GM20431 (cell line): Measurements from ENCODE around the gene ADK.

Experiments used
- in situ Hi-C: fragments of 300-500 bp; cut with MseI, MboI; formaldehyde crosslinking; loops from one replicate; pipeline ENCODE4 v1.15.0; 2020; ENCODE audit warnings: low sequenced_read_pairs; ENCODE audit not compliant: unreplicated experiment

Gene ADK

DNA sequence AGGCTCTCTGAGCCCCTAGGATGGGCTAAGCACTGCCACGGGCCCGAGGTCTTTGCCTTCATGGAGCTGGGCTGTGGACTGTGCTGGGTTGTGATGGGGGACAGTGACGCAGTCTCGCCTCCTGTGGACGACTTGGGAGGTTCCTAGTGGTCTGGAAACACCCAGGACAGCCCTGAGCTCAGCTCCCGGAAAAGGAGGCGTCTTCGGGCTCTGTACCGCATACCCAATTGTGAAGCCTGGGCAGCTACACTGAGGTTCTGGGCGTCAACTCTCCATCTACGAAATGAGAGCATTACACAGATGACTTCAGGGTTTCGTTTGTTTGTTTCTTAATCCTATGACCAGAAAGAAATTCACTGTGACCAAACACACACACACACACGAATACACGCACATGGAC is 595.8 kb downstream of the ADK start:
- in situ Hi-C loops = loop anchor here (25.0 kb wide), 1 partner anchor 485 kb away; no protein-coding TSS in a partner anchor

DNA sequence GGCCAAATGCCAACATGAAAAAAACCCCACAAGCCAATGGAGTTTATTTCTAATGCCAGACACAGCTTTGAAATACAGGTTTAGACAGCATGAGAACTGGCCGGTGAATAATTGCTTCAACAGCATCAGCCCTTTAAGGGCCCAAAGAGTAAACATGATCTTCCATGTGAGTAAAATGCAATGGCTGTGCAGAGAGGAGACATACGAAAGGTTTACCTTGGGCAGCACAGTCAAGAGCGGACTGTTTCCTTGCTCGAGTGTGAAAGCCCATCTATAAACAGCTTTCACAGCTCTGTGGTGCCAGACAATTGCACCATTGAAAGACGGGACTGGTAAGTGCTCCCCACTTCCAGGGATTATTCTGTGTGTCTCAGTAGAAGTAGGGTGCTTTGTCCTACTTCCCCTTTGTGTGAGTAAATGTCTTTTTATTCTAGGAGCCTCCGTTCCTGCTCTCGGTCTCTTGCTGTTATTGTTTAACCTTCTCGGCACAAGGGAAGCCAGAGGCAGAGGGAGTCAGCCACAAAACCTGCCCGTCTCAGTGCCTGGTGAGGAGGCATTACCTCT is 597.5 kb downstream of the ADK start:
- in situ Hi-C loops = loop anchor here (25.0 kb wide), 1 partner anchor 486 kb away; no protein-coding TSS in a partner anchor

DNA sequence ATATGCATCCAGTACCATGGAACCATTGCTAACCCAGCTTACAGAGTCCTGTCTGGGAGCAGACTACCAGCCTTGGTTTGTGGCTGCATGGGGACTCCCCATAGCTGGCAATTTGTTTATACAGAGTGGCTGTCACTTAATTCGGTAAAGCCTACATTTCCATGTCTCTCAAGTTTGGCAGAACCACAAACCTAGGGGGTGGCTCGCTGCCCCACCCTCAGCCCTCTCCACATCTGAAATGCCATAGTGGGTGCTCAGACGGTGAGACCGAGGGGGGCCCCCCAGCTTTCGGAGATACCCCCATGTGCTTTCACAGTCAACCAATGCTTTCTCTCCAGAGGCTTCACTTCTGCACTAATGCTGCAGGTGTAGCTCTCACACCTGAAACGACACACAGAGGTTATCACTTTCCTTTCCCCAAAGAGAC is 599.8 kb downstream of the ADK start:
- in situ Hi-C loops = no loop called here

DNA sequence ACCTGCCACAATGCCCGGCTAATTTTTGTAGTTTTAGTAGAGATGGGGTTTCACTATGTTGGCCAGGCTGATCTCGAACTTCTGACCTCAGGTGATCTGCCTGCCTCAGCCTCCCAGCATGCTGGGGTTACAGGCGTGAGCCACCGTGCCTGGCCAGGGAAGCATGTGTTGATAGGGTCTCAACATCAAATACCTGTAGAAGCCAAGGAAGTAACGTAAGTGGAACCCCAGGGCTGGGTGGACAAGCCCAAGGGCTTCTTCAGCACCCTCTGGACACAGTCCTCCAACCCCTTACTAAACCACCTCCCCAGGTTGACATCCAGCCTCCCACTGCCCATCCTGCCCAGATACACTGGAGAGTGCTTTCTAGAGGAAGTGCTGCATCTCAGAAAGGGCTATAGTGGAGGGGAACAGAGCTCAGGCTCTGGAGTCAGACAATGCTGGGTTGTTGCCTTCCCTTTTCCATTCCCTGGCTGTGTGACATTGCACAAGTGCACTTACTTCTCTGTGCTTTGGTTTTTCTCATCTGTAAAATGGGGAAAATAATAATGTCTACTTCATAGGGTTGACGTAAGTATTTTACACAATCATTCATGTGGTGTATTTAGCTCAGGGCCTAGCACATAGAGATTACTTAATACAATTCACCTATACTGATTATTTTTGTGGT is 601.5 kb downstream of the ADK start:
- in situ Hi-C loops = no loop called here

DNA sequence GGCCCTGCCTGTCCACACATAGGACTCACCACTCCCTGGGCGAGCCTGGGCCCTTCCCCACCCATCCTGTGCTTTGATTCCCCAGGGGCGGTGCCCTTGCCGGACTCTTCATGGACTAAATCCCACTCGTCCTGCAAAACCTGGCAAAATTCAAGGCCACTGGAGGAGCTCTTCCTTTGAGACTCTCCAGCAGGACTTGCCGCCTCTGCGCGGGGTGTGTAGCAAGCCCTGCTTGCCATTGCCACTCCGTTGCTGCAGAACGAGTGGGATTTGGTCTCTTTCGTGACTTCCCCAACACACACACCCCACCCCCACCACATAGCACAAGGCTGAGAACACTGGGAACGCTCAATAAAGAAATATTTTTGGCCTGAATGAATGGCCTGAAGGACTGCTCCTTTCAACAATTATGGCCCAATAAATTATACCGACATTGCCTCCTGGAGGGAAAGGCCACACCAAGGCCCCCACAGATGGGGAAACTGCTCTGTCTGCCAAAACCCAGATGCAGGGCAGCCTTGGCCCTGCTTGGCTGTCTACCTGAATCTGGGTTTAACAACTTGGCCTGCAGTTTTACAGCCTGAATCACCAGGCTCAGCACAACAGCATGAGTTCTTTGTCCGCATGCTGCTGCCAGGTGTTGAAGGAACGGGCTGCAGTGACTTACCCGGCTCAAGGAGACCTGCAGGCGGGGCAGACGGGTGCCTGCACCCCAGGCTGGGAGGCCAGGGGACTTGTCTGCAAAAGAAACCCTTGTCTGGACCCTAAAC is 602.6 kb downstream of the ADK start:
- in situ Hi-C loops = no loop called here

DNA sequence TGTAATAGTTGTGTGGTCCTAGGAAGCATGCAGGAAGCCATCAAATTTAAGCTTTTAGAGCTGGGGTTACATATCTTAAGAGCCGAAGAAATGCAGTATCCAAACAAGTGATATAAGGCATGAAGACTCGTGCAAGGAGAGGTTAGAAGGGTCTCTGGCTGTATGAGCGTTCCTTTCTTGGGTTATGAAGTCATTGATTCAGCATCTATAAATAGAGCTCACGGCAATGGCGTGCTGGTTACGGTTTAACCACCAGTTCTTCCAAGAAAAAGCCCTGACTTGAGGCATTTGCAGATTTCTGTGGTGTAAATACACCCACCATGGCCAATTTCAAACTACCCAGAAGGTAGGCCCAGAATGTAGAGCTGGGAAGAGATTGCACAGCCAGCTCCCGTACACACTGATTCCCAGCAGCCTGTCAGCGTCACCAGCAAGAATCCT is 603.4 kb downstream of the ADK start:
- in situ Hi-C loops = no loop called here

DNA sequence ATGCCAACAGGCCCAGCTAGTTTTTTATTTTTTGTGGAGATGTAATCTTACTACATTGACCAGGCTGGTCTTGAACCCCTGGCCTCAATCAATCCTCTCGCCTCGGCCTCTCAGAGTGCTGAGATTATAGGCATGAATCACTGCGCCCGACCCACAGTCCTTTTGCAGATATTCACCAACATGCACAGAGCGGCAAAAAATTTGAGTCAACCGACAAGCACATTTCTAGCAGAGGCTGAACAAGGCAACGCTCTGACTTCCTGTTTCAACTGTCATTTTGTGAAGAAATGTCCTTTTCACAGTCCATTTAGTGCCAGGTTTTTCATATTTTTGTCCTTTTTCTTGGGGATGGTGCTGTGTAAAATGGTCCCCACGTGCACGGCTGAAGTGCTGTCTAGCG is 604.3 kb downstream of the ADK start:
- in situ Hi-C loops = no loop called here
